Duodenal mucosa (tissue), 2 donors: ENCODE measurements around the gene SNX18.
"Not testable (repeated sequence)": the region's sequence is repeated elsewhere in the genome, so short reads cannot be mapped to it uniquely, and the experiment has no call there.

Experiments used
- H3K27ac ChIP-seq: one replicate; pipeline ENCODE4 v1.7.0; 2013; ENCODE audit warnings: low read depth, low read length
- H3K27me3 ChIP-seq, 2 donors: one replicate each; pipeline ENCODE4 v1.7.0; 2013; ENCODE audit warnings: low read length in 2 of 2, control low read depth in 1 of 2; ENCODE audit not compliant: insufficient read depth in 2 of 2, control insufficient read depth in 1 of 2
- H3K36me3 ChIP-seq, 2 donors: one replicate each; pipeline ENCODE4 v1.7.0; 2013; ENCODE audit warnings: low read length in 2 of 2, control low read depth in 1 of 2; ENCODE audit not compliant: insufficient read depth in 2 of 2, control insufficient read depth in 1 of 2
- H3K4me1 ChIP-seq, 2 donors: one replicate each; pipeline ENCODE4 v1.7.0; 2013; ENCODE audit warnings: low read length in 2 of 2, control low read depth in 1 of 2; ENCODE audit not compliant: insufficient read depth in 2 of 2, control insufficient read depth in 1 of 2
- H3K4me3 ChIP-seq, 2 donors: one replicate each; pipeline ENCODE4 v1.7.0; 2013; ENCODE audit warnings: low read length in 2 of 2, low read depth in 1 of 2
- H3K9ac ChIP-seq, 2 donors: one replicate each; pipeline ENCODE4 v1.7.0; 2013; ENCODE audit warnings: low read length in 2 of 2, low read depth in 1 of 2
- H3K9me3 ChIP-seq, 2 donors: one replicate each; pipeline ENCODE4 v1.7.0; 2013; ENCODE audit warnings: low read length in 2 of 2, control low read depth in 1 of 2; ENCODE audit not compliant: control insufficient read depth in 1 of 2

SNX18 gene

GRCh38 chr5:54536861-54537260 is 19.3 kb downstream of the SNX18 start:
- not testable (repeated sequence) for H3K9me3 ChIP-seq, H3K9ac ChIP-seq, H3K27me3 ChIP-seq, H3K4me3 ChIP-seq, H3K27ac ChIP-seq, H3K36me3 ChIP-seq
- H3K4me1 ChIP-seq: peaks cover 27 to 29% of the 10 kb centered on the region in 2 donors

- Histone ChIP-seq H3K4me3 (no peak overlapping the region), H3K4me1 (peaks cover 26 to 29% of the 10 kb centered on the region in 2 donors), H3K36me3 (no peaks in the 10 kb centered on the region), H3K9me3 (no peaks in the 10 kb centered on the region), H3K9ac (no peak overlapping the region), H3K27me3 (no peaks in the 10 kb centered on the region), H3K27ac (no peak overlapping the region)
Observed at GRCh38 chr5:54537725-54538124, 20.2 kb downstream of the SNX18 start.

GRCh38 chr5:54538156-54538555 is 20.6 kb downstream of the SNX18 start:
- Histone ChIP-seq H3K27ac (no peak overlapping the region), H3K27me3 (no peaks in the 10 kb centered on the region), H3K9me3 (no peaks in the 10 kb centered on the region), H3K4me3 (no peak overlapping the region), H3K4me1 (peaks cover 26 to 28% of the 10 kb centered on the region in 2 donors), H3K36me3 (no peaks in the 10 kb centered on the region), H3K9ac (no peak overlapping the region)

GRCh38 chr5:54539001-54539400 is 21.4 kb downstream of the SNX18 start:
- no peaks in the 10 kb centered on the region for H3K27me3 ChIP-seq
- no peak overlapping the region for H3K9ac ChIP-seq
- H3K4me1 ChIP-seq: peaks cover 17 to 19% of the 10 kb centered on the region in 2 donors
- H3K36me3 ChIP-seq: peaks cover 0 to 3% of the 10 kb centered on the region in 2 donors
- no peak overlapping the region for H3K4me3 ChIP-seq
- H3K9me3 ChIP-seq: no peaks in the 10 kb centered on the region
- no peak overlapping the region for H3K27ac ChIP-seq

GRCh38 chr5:54540286-54540685 is 22.7 kb downstream of the SNX18 start:
- H3K9me3 ChIP-seq: no peaks in the 10 kb centered on the region
- no peak overlapping the region for H3K4me3 ChIP-seq
- peaks cover 6 to 7% of the 10 kb centered on the region in 2 donors for H3K4me1 ChIP-seq
- H3K27me3 ChIP-seq: no peaks in the 10 kb centered on the region
- no peak overlapping the region for H3K9ac ChIP-seq
- H3K36me3 ChIP-seq: peaks cover 0 to 5% of the 10 kb centered on the region in 2 donors
- H3K27ac ChIP-seq: no peak overlapping the region

- Histone ChIP-seq H3K36me3 (peaks cover 0 to 5% of the 10 kb centered on the region in 2 donors), H3K27ac (no peak overlapping the region), H3K4me3 (no peak overlapping the region), H3K9me3 (no peaks in the 10 kb centered on the region), H3K27me3 (no peaks in the 10 kb centered on the region), H3K4me1 (peaks cover 8 to 11% of the 10 kb centered on the region in 2 donors), H3K9ac (no peak overlapping the region)
Observed at GRCh38 chr5:54541823-54542783, 24.5 kb downstream of the SNX18 start.

- Histone ChIP-seq H3K36me3 (peaks cover 0 to 11% of the 10 kb centered on the region in 2 donors), H3K27ac (no peak overlapping the region), H3K4me3 (no peak overlapping the region), H3K9ac (no peak overlapping the region), H3K4me1 (peaks cover 8 to 20% of the 10 kb centered on the region in 2 donors), H3K9me3 (no peaks in the 10 kb centered on the region), H3K27me3 (no peaks in the 10 kb centered on the region)
Observed at GRCh38 chr5:54544044-54544443, 26.5 kb downstream of the SNX18 start.

GRCh38 chr5:54545796-54546195 is 28.2 kb downstream of the SNX18 start:
- Histone ChIP-seq H3K4me1 (peaks cover 8 to 20% of the 10 kb centered on the region in 2 donors), H3K27me3 (no peaks in the 10 kb centered on the region), H3K9ac (no peak overlapping the region), H3K27ac (no peak overlapping the region), H3K4me3 (no peak overlapping the region), H3K36me3 (peaks cover 3 to 11% of the 10 kb centered on the region in 2 donors), H3K9me3 (no peaks in the 10 kb centered on the region)

- no peak overlapping the region for H3K27ac ChIP-seq
- H3K9ac ChIP-seq: no peak overlapping the region
- no peaks in the 10 kb centered on the region for H3K9me3 ChIP-seq
- peaks cover 3 to 11% of the 10 kb centered on the region in 2 donors for H3K36me3 ChIP-seq
- H3K4me3 ChIP-seq: no peak overlapping the region
- H3K27me3 ChIP-seq: no peaks in the 10 kb centered on the region
- peaks cover 8 to 20% of the 10 kb centered on the region in 2 donors for H3K4me1 ChIP-seq
Observed at GRCh38 chr5:54547711-54548250, 30.2 kb downstream of the SNX18 start.

- peaks cover 3 to 9% of the 10 kb centered on the region in 2 donors for H3K36me3 ChIP-seq
- peaks cover 8 to 20% of the 10 kb centered on the region in 2 donors for H3K4me1 ChIP-seq
- H3K9me3 ChIP-seq: no peaks in the 10 kb centered on the region
- no peak overlapping the region for H3K4me3 ChIP-seq
- H3K27me3 ChIP-seq: no peaks in the 10 kb centered on the region
- no peak overlapping the region for H3K9ac ChIP-seq
- H3K27ac ChIP-seq: no peak overlapping the region
Observed at GRCh38 chr5:54548565-54548964, 31.0 kb downstream of the SNX18 start.
